ENCODE results near the gene GABRR3.

DNA sequence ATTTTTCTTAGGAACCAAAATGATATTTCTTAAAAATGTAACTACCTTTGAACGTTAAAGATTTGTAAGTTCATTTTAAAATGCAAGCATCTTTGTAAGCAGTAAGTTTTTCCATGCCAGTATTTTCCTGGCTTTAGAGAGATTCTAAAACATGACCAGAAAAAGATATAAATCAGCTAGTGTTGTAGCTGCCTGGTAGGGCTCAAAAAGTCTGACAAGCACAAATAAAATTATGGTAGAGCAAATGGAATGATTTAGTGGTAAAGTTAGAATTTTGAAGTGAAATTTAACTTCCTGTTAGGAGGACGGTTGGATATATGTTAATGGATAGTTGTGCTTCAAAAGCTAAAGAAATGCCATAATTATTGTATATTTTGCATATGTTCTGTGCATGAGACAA is 29.7 kb downstream of the GABRR3 start:
- no peak for TF ChIP-seq ZNF274 (IDR thresholded peaks at IDR 0.05; ENCODE audit: low read length)
- no peak for TF ChIP-seq ZNF274 (tag by site-specific recombination; IDR thresholded peaks at IDR 0.05; ENCODE audit: borderline replicate concordance)
- TF ChIP-seq CTCF (tag by site-specific recombination; IDR thresholded peaks at IDR 0.05): no peak
- no peak for TF ChIP-seq MYNN (tag by site-specific recombination; IDR thresholded peaks at IDR 0.05; ENCODE audit: borderline replicate concordance)
- no peak for TF ChIP-seq KLF1 (tag by site-specific recombination; IDR thresholded peaks at IDR 0.05)
- no peak for TF ChIP-seq REST (tag by site-specific recombination; IDR thresholded peaks at IDR 0.05)
- TF ChIP-seq ZNF830 (tag by site-specific recombination; IDR thresholded peaks at IDR 0.05; ENCODE audit: low read depth): no peak
- no peak for TF ChIP-seq ZNF707 (tag by site-specific recombination; IDR thresholded peaks at IDR 0.05)
- no peak for TF ChIP-seq ZNF501 (tag by site-specific recombination; IDR thresholded peaks at IDR 0.05)
- TF ChIP-seq ZNF621 (tag by site-specific recombination; IDR thresholded peaks at IDR 0.05): no peak
- TF ChIP-seq, protein P1, sequence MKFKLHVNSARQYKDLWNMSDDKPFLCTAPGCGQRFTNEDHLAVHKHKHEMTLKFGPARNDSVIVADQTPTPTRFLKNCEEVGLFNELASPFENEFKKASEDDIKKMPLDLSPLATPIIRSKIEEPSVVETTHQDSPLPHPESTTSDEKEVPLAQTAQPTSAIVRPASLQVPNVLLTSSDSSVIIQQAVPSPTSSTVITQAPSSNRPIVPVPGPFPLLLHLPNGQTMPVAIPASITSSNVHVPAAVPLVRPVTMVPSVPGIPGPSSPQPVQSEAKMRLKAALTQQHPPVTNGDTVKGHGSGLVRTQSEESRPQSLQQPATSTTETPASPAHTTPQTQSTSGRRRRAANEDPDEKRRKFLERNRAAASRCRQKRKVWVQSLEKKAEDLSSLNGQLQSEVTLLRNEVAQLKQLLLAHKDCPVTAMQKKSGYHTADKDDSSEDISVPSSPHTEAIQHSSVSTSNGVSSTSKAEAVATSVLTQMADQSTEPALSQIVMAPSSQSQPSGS (tag by site-specific recombination; IDR thresholded peaks at IDR 0.05; ENCODE audit: low read depth): no peak

Measured in HEK293 (cell line).